PFSK-1 (cell line): Measurements from ENCODE around the gene FCRLA.

ENCODE experiments used
- POLR2AphosphoS5 ChIP-seq: IDR thresholded peaks from 2 replicates; pipeline ENCODE4 v1.6.1; 2012; ENCODE audit warnings: low read depth, mild to moderate bottlenecking, control low read depth, low read length, moderate library complexity
- REST ChIP-seq, 2 experiments: IDR thresholded peaks; 2 replicates each; pipeline versions ENCODE4 v1.6.1 to v1.8.0; 2011 to 2012; ENCODE audit warnings: low read depth in 2 of 2, low read length in 2 of 2, control low read depth in 1 of 2, inconsistent platforms in 1 of 2, mild to moderate bottlenecking in 1 of 2, moderate library complexity in 1 of 2; ENCODE audit not compliant: insufficient read depth in 1 of 2

GRCh38 chr1:161725908-161726472 lies 19.0 kb downstream of the FCRLA start:
- TF ChIP-seq POLR2AphosphoS5 (peak; percentile 37), REST (IDR thresholded peaks at IDR 0.05; ENCODE audit: insufficient read depth in 1 of 2, low read depth in 2 of 2, low read length in 2 of 2) (no peak)
